Spleen (tissue), 11 donors: ENCODE measurements around the gene ENDOD1. TPM values are rescaled to one million over a fixed set of nuclear protein-coding genes. Genes with fewer than 3 reads are reported as not detected.

Experiments used
- DNase-seq: peaks from one replicate; pipeline ENCODE4 v3.0.0-alpha.2; 2020
- H3K27ac ChIP-seq, 8 donors: fragments of 200-600 bp; sonication (generic) in 7 of 8; 1 replicate in 4 of 8; 2 replicates in 4 of 8; pipeline versions ENCODE4 v1.5.0 to v1.8.0; 2016 to 2021; ENCODE audit warnings: inconsistent platforms in 4 of 8, mild to moderate bottlenecking in 4 of 8, moderate library complexity in 1 of 8
- H3K27me3 ChIP-seq, 7 donors: fragments of 200-600 bp; sonication (generic) in 6 of 7; replicated peaks in 1 of 7; 1 replicate in 4 of 7; 2 replicates in 3 of 7; pipeline versions ENCODE4 v1.5.0 to v1.8.0; 2016 to 2021; ENCODE audit warnings: inconsistent platforms in 3 of 7, mild to moderate bottlenecking in 1 of 7
- H3K36me3 ChIP-seq, 6 donors: fragments of 200-600 bp; sonication (generic) in 5 of 6; 1 replicate in 4 of 6; 2 replicates in 2 of 6; pipeline versions ENCODE4 v1.5.0 to v1.8.0; 2016 to 2021; ENCODE audit warnings: inconsistent platforms in 2 of 6
- H3K4me1 ChIP-seq, 6 donors: fragments of 200-600 bp; sonication (generic) in 5 of 6; 1 replicate in 3 of 6; 2 replicates in 3 of 6; pipeline versions ENCODE4 v1.5.0 to v1.8.0; 2016 to 2021; ENCODE audit warnings: inconsistent platforms in 3 of 6
- H3K4me3 ChIP-seq, 8 donors: fragments of 200-600 bp; sonication (generic) in 7 of 8; 1 replicate in 4 of 8; 2 replicates in 4 of 8; pipeline versions ENCODE4 v1.5.0 to v1.8.0; 2016 to 2021; ENCODE audit warnings: inconsistent platforms in 4 of 8, mild to moderate bottlenecking in 4 of 8, moderate library complexity in 2 of 8
- H3K9me3 ChIP-seq, 8 donors: fragments of 200-600 bp; sonication (generic) in 7 of 8; 1 replicate in 4 of 8; 2 replicates in 4 of 8; pipeline versions ENCODE4 v1.5.0 to v1.8.0; 2016 to 2021; ENCODE audit warnings: inconsistent platforms in 4 of 8
- POLR2A ChIP-seq, 3 donors: fragments of 450-650 bp; IDR thresholded peaks; one replicate each; pipeline ENCODE4 v1.5.1; 2017; ENCODE audit warnings: antibody characterized with exemption in 3 of 3, mild to moderate bottlenecking in 1 of 3
- POLR2AphosphoS5 ChIP-seq, 3 donors: sonication (generic); formaldehyde crosslinking; IDR thresholded peaks; one replicate each; pipeline ENCODE4 v1.5.1; 2017; ENCODE audit warnings: antibody characterized with exemption in 3 of 3
- WGBS, 5 donors: extraction: QIAGEN DNeasy Blood & Tissue Kit in 3 of 5; methylation state at CpG; one replicate each; pipeline versions ENCODE4 v1.1.5 to v1.1.7; 2013 to 2018; 5-methylcytosine and 5-hydroxymethylcytosine counted together
- intact Hi-C: fragments of 100-400 bp; cut with DNase I; formaldehyde crosslinking; loops from one replicate; pipeline ENCODE4 v1.15.0; 2023; ENCODE audit warnings: low total_unique reads
- polyA plus RNA-seq, 3 donors: library from polyadenylated mRNA; stranded (reverse); fragments of 200-250 nt; gene quantifications; one replicate each; pipeline ENCODE4 v1.2.1, GENCODE V29; 2013
- total RNA-seq, 7 donors: library from RNA; depleted of rRNA in 3 of 7; stranded (reverse); fragments of >200 nt in 3 of 7; fragmentation: NEBNext Ultra II Directional in 4 of 7; extraction: Animal tissue kit (Norgen Biotek cat#: 25700) in 4 of 7; gene quantifications; one replicate each; pipeline versions ENCODE4 v1.1.0 to v1.2.1, GENCODE V29; 2016 to 2021
- TF ChIP-seq, protein P1 (sequence below), 11 experiments: fragments of 200-600 bp in 7 of 11; fragments of 450-650 bp in 4 of 11; sonication (generic) in 4 of 11; IDR thresholded peaks in 8 of 11; conservative IDR thresholded peaks in 3 of 11; 1 replicate in 7 of 11; 2 replicates in 4 of 11; pipeline versions ENCODE4 v1.4.0 to v1.8.0; 2016 to 2021; ENCODE audit warnings: antibody characterized with exemption in 11 of 11, inconsistent platforms in 4 of 11, mild to moderate bottlenecking in 1 of 11
- donor health status: healthy with polysubstance abuse.
- donor health status: DM: no; HTN: no; CAD: no; lungs with moderate emphysema.
- donor health status: DM: no; HTN: no; CAD: no.
- donor health status: Bipolar disorder and iron deficiency.
- donor health status: healthy.
- donor health status: DM: no; HTN: no; CAD: no.
- donor health status: DM: yes; HTN: yes; CAD: no.

The ENDOD1 gene
- total and polyA plus RNA-seq, 10 donors, result 6.3 to 80.5 (median 58.4) TPM

DNA sequence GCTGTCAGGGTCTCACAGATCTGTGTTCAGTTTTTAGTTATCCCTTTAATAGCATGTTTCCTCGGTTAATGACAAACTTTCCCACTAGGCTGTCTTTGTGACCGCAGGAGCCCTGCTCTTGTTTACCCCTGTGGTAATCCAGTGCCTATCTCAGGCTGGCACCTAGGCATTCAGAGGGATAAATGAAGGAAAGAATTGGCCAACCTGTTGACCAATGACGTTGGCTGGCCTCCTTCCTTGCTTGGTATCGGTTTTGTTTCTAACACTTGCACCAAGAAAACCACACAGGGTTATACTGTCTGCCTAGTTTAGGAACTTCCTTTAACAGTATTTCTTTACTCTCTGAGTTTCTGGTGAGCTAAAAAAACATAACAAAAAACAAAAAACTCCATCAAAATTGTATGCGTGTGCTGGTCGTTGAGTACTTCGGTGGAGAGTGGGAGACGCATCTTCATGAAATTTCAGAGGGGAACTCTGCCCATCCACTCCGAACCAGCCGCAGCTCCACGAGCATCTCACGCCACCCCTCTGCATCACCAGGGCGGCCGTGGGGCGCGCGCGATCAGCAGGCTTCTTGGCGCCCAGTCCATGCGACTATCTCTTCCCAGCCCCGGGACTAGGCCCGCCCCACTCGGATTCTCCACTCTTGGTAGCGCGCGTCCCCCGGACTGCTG lies 563 bp upstream of the ENDOD1 start:
- intact Hi-C loops, result loop anchor here (10.0 kb wide), 1 partner anchor 616 kb away; no protein-coding TSS in a partner anchor
- WGBS, 5 donors, result 3 to 5% (median 4%) methylated on average over 19 to 27 of the region's 27 CpGs
- peak overlapping the region; percentile 69 to 92 (median 83) for H3K4me3 ChIP-seq
- no peaks in the 10 kb centered on the region for H3K36me3 ChIP-seq
- H3K9me3 ChIP-seq, result no peaks in the 10 kb centered on the region
- peaks cover 17 to 52% (median 48%) of the 10 kb centered on the region in 6 donors for H3K4me1 ChIP-seq
- H3K27ac ChIP-seq, result peak overlapping the region; percentile 91 to 97 (median 94)
- TF ChIP-seq POLR2AphosphoS5 (IDR thresholded peaks at IDR 0.05) (no peak), POLR2A (IDR thresholded peaks at IDR 0.05) (no peak)
- TF ChIP-seq, protein P1, sequence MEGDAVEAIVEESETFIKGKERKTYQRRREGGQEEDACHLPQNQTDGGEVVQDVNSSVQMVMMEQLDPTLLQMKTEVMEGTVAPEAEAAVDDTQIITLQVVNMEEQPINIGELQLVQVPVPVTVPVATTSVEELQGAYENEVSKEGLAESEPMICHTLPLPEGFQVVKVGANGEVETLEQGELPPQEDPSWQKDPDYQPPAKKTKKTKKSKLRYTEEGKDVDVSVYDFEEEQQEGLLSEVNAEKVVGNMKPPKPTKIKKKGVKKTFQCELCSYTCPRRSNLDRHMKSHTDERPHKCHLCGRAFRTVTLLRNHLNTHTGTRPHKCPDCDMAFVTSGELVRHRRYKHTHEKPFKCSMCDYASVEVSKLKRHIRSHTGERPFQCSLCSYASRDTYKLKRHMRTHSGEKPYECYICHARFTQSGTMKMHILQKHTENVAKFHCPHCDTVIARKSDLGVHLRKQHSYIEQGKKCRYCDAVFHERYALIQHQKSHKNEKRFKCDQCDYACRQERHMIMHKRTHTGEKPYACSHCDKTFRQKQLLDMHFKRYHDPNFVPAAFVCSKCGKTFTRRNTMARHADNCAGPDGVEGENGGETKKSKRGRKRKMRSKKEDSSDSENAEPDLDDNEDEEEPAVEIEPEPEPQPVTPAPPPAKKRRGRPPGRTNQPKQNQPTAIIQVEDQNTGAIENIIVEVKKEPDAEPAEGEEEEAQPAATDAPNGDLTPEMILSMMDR (IDR thresholded peaks at IDR 0.05 in 8 of 11, conservative IDR thresholded peaks at IDR 0.05 in 3 of 11), result no peak
- DNase-seq, result no peak
- no peaks in the 10 kb centered on the region for H3K27me3 ChIP-seq

DNA sequence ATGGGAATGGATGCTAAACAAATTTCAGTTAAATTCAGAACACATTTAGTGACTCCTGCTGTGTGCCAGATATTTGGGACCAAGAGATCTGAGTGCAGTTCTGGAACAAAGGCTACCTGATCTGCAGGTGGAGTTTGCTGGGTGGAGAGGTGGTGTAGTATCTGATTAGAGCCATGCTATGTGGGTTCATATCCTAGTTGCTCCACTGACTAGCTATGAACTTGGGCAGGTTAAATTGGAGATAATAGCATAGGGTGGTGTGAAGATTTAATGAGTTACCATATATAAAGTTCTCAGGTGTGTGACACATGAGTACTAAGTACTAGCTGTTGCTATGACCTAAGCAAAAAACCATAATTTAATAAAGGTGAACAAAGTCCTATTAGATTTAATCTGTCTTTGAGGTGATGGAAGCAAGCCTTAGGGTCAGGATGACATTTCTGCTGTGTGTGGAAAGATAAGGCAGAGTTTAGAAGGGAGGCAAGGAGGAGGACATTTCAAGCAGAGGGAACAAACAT lies 2.1 kb downstream of the ENDOD1 start:
- no peak for DNase-seq
- intact Hi-C loops, result loop anchor here (10.0 kb wide), 1 partner anchor 133 kb away; no protein-coding TSS in a partner anchor
- Histone ChIP-seq H3K9me3 (no peaks in the 10 kb centered on the region), H3K4me3 (peak overlapping the region in 6 of 8 donors; percentile 69 to 86 (median 82)), H3K4me1 (peaks cover 21 to 78% (median 72%) of the 10 kb centered on the region in 6 donors), H3K36me3 (no peaks in the 10 kb centered on the region), H3K27me3 (no peaks in the 10 kb centered on the region), H3K27ac (peak overlapping the region in 4 of 8 donors; percentile 93 to 97 (median 94))
- TF ChIP-seq POLR2A (IDR thresholded peaks at IDR 0.05), result no peak

- intact Hi-C loops, result loop anchor here (10.0 kb wide), 1 partner anchor 132 kb away; no protein-coding TSS in a partner anchor
- no peaks in the 10 kb centered on the region for H3K9me3 ChIP-seq
- WGBS, 5 donors, result 44 to 57% (median 52%) methylated on average over 5 of the region's 5 CpGs
- peak overlapping the region in 5 of 8 donors; percentile 12 to 93 (median 48) for H3K27ac ChIP-seq
- DNase-seq, result no peak
- TF ChIP-seq, protein P1 (IDR thresholded peaks at IDR 0.05 in 8 of 11, conservative IDR thresholded peaks at IDR 0.05 in 3 of 11), result peak in 10 of 11 experiments; percentile 20 to 71 (median 43)
- no peak for TF ChIP-seq POLR2AphosphoS5 (IDR thresholded peaks at IDR 0.05)
- H3K4me3 ChIP-seq, result peak overlapping the region in 2 of 8 donors; percentile 2 to 81
- peaks cover 24 to 88% (median 81%) of the 10 kb centered on the region in 6 donors for H3K4me1 ChIP-seq
- H3K36me3 ChIP-seq, result no peaks in the 10 kb centered on the region
- H3K27me3 ChIP-seq, result no peaks in the 10 kb centered on the region
Observed at GRCh38 chr11:95092549-95093324, 3.1 kb downstream of the ENDOD1 start.

DNA sequence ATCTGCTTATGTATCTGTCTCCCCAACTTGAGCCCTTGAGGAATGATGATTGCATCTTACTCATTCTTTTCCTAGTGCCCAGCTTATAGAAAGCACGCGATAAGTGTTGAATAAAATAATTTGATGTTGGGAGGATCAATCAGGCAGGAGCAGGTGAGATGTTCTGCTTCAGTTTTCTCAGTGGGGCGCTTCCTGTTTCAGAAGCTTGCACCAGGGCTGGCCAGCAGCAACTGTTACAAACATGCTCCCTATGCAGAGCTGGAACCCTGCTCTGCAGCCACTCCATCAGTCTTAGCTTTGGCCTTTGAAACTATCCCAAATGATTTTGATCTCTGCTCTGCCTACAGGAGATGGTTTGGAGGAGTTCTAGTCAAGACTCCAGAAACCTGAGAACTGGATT lies 3.9 kb downstream of the ENDOD1 start:
- peak overlapping the region in 1 of 8 donors; percentile 81 for H3K4me3 ChIP-seq
- H3K27ac ChIP-seq, result peak overlapping the region in 5 of 8 donors; percentile 12 to 93 (median 48)
- DNase-seq, result no peak
- no peaks in the 10 kb centered on the region for H3K36me3 ChIP-seq
- TF ChIP-seq POLR2A (IDR thresholded peaks at IDR 0.05) (no peak), POLR2AphosphoS5 (IDR thresholded peaks at IDR 0.05) (no peak)
- TF ChIP-seq, protein P1 (IDR thresholded peaks at IDR 0.05 in 8 of 11, conservative IDR thresholded peaks at IDR 0.05 in 3 of 11), result no peak
- H3K9me3 ChIP-seq, result no peaks in the 10 kb centered on the region
- peaks cover 24 to 94% (median 80%) of the 10 kb centered on the region in 6 donors for H3K4me1 ChIP-seq
- no peaks in the 10 kb centered on the region for H3K27me3 ChIP-seq
- intact Hi-C loops, result loop anchor here (10.0 kb wide), 1 partner anchor 131 kb away; no protein-coding TSS in a partner anchor
- 61 to 76% (median 72%) methylated on average over 3 of the region's 3 CpGs for WGBS, 5 donors
